Stimulated activated CD4-positive, alpha-beta T cell treated with anti-CD3 and anti-CD28 coated beads, Interleukin-2, amount 100 ng/mL, for 24 hours (primary cell): ENCODE results near the gene ABCB11.

Experiments used
- DNase-seq, 2 donors: peaks; one replicate each; pipeline ENCODE4 v3.0.0-alpha.2; 2020

ABCB11 gene

DNA sequence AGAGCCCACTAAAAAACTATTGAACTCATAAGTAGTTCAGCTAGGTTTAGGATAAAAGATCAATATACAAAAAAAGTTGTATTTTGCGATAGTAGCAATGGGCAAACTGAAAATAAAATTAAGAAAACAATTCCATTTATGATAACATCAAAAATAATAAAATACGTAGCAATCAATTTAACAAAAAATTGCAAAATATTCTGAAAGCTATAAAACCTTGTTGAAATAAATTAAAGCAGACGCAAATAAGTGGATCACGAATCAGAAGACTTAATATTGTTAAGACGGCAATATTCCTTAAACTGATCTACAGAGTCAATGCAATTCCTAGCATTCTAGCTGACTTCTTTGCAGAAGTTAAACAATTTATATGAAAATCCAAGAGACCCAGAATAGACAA, 24.5 kb downstream of the ABCB11 start:
- no peak for DNase-seq

DNA sequence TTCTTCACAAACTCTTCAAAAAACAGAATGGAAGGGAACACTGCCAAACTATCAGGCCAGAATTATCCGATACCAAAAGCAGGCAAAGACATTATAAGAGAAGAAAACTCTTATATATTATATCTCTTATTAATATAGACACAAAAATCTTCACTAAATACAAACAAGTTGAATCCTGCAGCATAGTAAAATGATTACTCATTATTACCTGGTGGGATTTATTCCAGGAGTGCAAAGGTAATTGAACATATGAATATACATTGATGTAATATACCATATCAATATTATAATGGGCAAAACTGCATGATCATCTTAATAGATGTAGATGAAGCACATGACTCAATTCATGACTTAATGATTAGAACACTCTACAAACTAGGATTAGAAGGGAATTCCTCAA, 25.1 kb downstream of the ABCB11 start:
- DNase-seq: no peak

DNA sequence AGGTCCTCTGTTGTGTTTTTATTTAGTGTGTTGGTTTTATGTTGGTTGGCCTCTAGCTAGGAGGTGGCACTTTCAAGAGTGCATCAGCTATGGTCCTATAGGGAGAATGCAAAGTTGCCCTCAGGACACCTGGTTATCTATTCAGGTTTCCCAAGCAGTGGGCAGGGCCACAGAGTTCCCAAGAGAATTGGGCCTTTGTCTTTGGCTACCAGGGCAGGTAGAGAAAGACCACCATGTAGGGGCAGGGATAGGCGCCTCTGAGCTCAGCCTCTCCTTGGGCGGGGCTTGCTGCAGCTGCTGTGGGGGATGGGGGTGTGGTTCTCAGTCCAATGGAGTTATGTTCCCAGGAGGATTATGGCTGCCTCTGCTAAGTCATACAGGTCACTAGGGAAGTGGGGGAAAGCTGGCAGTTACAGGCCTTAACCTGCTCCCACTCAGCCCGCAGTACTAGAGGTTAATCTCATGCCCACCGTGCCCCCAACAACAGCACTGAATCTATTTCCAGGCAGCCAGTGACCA, 26.0 kb downstream of the ABCB11 start:
- DNase-seq: no peak

DNA sequence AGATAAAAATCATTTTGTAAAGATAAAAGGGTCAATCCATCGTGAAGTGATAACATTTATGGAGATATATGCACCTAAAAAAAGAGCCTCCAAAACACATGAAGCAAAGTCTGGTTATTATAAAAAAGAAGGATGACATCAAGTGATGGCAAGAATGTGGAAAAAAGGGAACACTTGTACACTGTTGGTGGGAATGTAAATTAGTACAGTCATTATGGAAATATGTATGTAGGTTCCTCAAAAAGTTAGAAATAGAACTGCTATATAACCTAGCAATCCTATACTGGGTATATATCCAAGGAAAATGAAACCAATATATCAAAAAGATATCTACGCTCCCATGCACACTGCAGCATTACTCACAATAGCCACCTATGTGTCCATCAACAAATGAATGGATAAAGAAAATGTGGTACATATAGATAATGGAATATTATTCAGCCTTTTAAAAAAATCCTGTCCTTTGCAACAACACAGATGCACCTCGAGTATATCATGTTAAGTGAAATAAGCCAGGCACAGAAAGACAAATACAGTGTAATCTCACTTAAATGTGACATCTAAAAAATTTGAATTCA, 28.9 kb downstream of the ABCB11 start:
- no peak for DNase-seq

DNA sequence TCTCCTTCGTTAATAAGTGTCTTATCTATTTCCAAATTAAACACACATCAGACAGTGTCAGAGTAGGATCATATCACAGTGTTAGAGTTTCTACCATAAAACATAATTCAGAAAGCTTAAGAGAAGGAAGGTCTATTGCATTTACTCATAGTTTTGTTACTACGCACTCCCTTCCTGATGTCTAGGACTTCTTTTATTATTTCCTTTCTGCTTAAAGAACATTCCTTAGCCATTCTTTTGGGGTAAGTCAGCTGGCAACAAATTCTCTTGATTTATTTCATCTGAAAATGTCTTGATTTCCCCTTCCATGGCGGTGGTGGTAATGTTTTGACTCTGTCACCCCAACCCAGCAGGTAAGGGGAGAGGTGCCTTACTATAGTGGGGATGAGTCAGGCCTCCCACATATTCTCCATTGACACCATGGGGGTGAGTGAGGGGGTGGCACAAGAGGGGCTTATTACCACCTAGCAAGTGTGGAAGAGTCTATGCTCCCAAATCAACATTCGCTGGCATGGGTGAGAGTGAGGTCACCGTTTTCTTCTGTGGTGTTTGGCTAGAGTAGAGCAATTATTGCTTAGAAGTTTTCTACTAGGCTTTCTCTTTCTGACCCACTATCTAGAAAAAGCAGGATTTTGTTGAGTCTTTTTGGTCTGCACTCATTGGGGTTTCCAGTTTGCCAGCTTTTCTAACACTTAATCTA, 29.9 kb downstream of the ABCB11 start:
- no peak for DNase-seq

DNA sequence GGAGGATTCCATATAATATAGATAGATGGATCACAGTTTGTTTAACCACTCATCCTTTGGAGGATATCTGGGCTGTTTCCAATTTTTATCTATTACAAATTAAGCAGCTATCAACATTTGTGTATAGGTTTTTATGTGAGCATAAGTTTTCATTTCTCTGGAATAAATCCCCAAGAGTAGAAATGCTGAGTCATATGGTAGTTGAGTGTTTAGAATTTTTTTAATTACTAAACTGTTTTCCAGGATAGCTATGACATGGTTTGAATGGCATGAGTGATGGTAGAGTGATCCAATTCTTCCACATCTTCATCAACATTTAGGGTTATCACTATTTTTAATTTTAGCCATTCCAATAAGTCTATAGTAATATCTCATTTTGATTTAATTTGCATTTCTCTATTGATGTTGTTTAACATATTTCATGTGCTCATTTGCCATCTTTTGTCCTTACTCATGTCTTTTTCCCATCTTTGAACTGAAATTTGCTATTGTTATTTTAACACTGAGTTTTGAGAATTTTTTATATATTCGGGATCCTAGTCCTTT, 31.4 kb downstream of the ABCB11 start:
- DNase-seq: no peak

DNA sequence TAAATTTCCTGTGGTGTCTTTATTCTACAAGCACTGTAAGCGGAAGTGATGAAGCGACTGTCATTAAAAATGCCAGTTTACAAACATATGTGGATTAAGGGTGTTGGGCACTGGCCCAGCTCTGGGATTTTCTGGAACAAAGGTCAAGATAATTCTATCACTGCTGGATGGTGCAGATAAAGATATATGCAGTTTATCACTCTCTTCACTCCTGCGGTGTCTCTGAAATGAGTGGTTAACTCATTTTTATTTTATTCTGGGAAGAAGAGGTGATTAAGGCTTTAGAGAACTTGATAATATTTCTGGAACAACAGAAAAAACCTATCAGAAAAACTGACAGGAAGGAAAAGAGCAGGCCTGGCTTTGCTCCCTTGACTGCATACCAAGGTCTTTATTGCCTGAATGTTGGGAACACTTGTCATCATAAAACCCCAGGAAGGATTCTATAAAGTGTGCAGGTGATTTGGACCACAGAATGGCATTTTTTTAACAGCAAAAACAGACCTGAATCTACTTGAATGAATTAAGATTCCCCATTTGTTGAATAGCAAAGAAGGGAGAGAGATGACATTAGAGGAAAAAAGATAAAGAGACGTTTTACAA, 32.4 kb downstream of the ABCB11 start:
- DNase-seq: no peak

DNA sequence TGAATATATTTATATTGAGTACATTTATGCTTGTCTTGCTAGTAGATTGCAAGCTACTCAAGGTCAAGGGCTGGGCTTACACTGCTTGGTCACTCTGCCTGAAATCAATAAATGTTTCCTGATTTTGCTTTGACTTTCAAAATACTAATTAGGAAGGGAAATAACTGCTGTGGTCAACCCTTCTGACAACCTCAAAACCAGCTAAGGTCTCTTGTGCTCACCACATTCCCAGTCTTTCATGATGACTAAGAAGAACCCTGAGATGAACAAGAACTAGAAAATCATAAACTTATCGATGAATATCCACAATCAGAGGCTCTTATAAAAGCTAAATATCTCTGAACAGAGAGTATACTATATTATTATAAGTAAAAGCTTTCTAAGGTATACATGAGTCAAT, 33.3 kb downstream of the ABCB11 start:
- DNase-seq: no peak

DNA sequence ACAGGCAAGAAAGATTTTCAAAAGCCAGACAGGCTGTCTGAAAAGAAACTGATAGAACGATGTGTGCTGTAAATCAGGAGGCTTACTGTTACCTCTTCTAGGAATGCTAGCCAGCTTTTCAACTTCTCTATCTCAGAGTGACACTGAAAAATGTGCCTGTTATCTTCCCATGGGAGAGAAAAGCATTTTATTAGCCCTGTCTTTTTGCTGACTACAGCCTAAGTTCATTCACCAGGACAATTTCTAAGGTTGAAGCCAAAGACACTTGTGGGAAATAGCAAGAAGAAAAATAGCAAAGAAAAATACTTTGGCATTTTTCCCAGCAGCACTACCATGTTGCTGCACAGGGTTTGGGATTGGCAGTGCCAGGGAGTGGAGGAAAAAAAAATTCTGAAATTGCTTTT, 34.0 kb downstream of the ABCB11 start:
- no peak for DNase-seq

DNA sequence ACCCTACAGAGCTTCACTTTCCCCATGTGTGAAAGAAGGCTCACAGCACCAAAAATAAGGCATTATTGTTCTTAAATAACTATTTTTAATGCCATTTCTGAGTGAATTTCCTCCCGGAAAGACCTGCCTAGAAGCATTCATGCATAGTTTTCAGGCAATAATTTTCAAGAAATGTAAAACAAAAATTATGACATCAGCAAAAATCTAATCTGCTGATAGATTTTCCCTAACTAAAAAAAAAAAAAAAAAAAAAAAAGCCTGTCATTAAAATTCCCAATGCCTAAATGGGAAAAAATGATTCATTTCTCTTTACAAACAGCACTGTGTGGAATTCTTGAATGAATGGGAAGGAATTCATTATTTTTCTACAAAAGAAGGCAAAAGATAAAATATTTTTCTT, 35.4 kb downstream of the ABCB11 start:
- no peak for DNase-seq

DNA sequence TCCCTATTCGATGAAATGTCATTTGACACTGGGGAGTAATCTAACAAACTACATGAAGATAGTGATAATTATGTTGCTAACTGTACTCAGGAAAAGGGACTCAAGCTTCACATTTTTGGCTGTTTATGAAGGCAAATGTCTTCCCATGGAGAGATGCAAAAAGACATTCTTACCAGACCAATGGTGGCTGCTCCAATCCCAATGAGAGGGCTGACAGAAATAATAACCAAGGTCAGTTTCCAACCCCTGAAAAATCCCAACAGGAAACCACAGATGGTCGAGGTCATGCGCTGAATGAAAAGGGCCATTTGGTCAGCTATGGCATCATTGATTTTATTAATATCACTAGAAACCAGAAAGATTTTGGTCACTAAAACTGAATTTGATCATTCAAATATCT, 37.6 kb downstream of the ABCB11 start:
- no peak for DNase-seq

DNA sequence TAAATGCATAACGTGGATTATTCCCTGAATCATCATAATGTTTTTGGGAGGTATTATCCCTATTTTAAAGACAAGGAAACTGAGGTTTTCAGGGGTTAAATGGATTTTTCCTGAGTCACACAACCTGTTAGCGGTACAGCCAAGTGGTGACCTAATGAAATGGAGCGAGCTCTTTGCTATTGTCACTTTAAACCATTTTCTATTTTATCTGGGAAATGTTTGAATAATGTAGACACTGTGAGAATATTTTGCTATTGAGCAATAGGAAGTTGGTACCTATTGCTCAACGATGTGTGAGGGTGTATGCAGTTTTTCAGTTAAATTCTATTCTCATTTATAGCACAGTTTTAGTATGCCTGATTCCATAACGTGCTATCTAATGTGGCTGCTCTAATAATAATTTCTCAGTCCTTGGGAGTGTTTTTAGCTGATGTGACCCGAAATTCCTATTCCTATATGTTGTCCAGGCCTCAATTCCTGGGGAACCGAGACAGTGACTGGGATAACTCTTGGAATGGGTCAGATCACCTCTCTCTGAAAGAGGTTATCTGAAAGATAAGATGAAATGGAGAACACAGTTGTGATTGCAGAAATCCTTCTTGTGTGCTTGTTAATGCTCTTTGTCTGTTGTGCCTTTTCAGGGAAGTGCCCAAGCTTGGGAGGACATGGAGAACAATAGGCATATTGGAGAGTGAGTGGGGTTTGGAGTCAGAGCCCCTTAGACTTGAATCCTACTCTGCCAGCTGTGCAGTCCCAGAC, 38.4 kb downstream of the ABCB11 start:
- DNase-seq: no peak

DNA sequence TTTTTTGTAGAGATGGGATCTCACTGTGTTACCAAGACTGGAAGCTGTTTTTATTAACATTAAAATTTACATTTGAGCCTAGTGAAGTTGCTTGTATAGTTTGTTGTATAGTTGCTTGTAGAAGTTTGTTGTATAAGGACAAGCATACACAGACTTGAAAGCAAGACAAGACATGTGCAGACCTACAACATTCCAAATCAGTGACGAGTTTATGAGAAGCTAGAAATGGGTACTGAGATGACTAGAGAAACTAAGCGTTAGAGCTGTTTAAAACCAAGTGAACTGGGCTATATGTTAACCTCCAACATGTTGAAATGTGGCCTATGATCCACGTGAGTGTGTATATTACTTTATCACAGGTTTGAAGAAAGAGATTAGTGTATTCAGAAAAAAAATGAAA, 39.1 kb downstream of the ABCB11 start:
- no peak for DNase-seq

DNA sequence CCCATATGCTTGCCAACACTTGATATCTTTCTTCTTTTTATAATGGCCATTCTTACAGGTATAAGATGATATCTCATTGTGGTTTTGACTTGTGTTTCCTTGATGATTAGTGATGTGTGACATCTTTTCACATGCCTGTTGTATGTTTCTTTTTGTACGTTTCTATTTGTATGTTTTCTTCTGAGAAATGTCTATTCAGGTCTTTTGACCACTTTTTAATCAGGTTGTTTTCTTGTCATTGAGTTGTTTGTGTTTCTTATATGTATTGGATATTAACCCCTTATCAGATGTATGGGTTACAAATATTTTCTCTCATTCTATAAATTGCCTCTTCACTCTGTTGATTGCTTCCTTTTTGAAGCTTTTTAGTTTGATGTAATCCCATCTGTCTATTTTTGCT, 42.4 kb downstream of the ABCB11 start:
- no peak for DNase-seq

DNA sequence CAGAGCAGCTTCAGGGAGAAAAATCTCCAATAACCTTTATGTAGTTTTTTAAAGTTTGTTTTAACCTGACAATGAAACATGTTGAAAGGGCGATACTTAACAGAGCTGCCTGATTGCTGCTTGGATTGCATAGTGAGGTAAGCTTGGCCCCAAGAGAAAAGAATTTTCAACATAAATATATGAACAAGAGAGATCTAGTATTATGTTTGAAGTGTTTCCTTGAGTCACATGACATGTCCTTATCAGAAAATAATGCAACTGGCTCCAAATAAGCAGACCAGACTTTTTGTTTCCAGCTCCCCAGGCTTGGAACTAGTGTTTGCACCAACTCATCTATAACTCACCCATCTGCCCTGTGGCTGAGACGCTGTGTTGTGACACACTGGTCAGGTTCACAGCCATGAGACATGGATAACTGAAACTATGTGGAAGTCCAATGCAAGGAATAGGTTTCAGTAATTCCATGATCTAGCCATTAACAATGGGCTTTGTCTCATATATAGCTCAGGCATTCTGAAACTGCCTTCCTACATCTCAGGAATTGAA, 44.7 kb downstream of the ABCB11 start:
- DNase-seq: no peak

DNA sequence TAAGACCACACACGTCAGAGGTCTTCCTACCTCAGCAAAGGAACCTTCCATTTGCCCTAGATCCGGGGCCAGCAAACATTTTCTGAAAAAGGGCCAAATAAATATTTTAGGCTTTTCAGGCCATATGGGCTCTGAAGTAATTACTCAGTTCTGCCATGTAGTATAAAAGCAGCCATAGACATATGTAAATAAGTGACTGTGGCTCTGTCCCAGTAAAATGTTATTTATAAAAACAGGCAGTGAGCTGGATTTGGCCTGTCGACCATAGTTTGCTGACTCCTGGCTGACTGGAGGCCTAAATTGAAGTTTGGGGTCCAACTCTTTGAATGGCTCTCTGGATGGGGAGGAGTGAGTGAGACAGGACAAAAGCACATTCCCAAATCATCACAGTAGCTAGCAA, 49.5 kb downstream of the ABCB11 start:
- no peak for DNase-seq

DNA sequence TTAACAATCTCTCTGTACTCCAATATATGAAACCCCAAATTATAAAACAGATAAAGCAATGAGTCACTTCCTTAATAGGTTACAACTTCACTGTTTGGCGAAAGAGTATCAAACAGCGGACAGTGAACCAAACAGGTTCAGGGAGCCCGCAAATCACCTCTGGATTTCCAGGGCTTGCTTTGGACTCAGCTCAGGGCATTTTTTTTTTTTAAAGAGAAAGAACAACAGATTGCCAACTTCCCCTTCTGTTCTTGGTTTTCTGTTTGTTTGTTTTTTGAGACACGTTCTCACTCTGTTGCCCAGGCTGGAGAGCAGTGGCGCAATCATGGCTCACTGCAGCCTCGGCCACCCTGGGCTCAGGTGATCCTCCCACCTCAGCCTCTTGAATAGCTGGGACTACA, 52.7 kb downstream of the ABCB11 start:
- DNase-seq: no peak

DNA sequence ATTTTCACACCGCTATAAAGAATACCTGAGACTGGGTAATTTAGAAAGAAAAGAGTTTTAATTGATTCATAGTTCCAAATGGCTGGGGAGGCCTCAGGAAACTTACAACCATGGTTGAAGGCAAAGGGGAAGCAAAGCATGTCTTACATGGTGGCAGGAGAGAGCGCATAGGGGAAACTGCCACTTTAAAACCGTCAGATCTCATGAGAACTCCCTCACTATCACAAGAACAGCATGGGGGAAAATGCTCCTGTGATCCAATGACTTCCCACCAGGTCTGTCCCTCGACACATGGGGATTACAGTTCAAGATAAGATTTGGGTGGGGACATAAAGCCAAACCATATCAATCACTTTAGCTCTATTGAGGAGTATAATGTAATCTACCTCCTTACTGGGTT, 53.5 kb downstream of the ABCB11 start:
- DNase-seq: no peak

DNA sequence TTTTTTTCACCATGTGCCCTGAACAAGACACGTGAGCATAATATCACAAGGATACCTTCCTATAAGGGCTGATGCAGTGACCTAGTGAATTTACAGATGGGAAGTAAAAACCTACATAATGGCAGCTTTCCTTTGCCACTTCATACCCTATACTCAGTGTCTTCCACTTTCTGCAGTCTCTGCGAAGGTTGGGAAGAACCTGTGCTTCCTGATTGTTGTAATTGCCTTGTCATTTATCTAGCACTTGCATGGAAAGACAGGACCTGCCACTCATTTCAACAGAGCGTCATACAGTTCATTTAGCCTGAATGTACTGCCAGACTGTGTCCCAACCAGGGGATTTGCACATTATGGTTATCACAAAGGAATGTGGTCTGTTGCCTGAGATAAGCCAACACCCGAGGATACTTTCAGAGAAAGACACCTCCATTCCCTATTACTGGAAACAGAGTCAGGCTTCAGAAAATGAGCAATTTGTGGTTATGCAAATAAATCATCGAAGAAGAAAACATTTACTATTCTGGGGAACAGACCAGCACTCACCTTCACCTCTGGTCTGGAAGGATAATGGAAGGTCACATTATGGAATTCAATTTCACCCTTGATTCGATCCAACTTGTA, 55.0 kb downstream of the ABCB11 start:
- no peak for DNase-seq

DNA sequence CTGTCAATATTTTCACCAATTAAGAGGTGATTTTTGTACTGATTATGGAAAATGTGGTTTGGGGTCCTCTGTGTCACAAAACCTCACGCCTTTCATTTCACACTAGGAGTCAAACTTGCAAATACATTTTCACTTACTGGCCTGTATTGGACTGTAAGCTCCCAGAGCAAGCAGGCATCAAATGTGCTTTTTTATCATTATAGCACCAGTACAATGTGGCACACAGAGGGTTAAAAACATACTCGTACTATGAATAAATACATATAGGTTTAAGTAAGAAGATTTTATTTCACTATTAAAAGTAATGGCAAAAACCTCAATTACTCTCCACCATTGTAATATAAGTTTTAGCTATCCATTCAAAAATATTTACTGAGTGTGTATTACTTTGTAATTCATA, 56.7 kb downstream of the ABCB11 start:
- no peak for DNase-seq

DNA sequence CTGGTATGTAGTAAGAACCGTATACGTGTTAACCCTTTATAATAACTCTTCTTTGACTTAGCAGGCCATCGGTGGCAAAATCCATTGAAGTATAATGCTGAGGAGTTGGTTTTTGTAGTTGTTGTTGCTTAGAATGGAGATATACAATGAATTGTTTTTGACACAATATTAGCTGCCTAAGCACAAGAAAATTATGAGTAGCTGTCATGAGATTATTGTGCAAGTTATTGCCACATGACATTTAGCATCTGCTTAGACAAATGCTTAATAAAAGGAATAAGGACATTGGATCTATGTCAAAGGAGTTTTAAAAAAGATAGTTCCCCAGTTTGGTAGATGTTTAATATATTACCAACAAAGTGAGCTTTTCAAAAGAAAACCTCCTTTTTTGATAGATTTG, 59.9 kb downstream of the ABCB11 start:
- no peak for DNase-seq

DNA sequence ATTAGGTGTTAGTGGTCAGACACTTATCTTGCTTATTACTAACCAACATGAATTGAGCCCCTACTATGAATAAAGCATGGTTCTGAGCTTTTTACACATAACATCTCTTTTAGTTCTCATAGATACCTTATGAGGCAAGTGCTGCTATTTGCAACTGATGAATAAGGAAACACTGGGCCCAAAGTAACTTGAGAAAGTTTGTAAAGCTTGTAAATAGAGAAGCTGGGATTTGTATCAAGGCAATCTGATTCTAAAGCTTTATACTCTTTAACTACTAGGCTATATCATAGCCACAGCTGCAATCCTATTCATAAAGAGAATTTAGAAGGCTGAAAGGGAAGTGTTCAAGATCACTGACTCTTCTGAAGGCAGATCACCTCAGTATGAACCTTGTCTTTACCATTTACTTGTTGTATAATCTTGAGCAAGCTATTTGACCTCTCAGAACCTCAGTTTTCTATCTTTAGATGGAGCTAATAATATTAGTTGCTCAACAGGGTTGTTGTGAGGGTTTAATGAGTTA, 60.4 kb downstream of the ABCB11 start:
- no peak for DNase-seq
